GM23338 (cell line): ENCODE results near the gene PHYHIPL.

Source experiments
- CTCF ChIP-seq, 2 experiments: fragments of 200-600 bp in 1 of 2; sonication (generic) in 1 of 2; conservative IDR thresholded peaks; 2 replicates each; pipeline versions ENCODE4 v1.5.1 to v1.6.1; 2016 to 2017; ENCODE audit warnings: antibody characterized with exemption in 2 of 2, low read depth in 2 of 2, mild to moderate bottlenecking in 2 of 2, moderate library complexity in 1 of 2
- EZH2phosphoT487 ChIP-seq: fragments of 200-600 bp; sonication (generic); IDR thresholded peaks from one replicate; pipeline ENCODE4 v1.8.1; 2018; ENCODE audit warnings: antibody characterized with exemption; ENCODE audit not compliant: unreplicated experiment
- REST ChIP-seq: IDR thresholded peaks from one replicate; pipeline ENCODE4 v1.6.1; 2018; ENCODE audit warnings: antibody characterized with exemption; ENCODE audit not compliant: unreplicated experiment

GRCh38 chr10:59227136-59227673 lies 50.8 kb downstream of the PHYHIPL start:
- peak; percentile 26 to 58 for TF ChIP-seq CTCF (conservative IDR thresholded peaks at IDR 0.05; ENCODE audit: low read depth in 2 of 2)
- TF ChIP-seq EZH2phosphoT487: no peak
- TF ChIP-seq REST: no peak
